H54 (cell line): ENCODE data around the gene FLRT2.

Experiments
- DNase-seq: peaks from one replicate; pipeline ENCODE4 v3.0.0; 2011; ENCODE audit warnings: low spot score, mixed read lengths; ENCODE audit not compliant: insufficient read length
- FAIRE-seq: peaks from 3 replicates; lab custom pipeline; 2011; peaks lifted over from hg19 to GRCh38; lab: Jason Lieb, UNC
- POLR2A ChIP-seq: IDR thresholded peaks from 2 replicates; pipeline ENCODE4 v1.6.1; 2011; ENCODE audit warnings: low read depth, mild to moderate bottlenecking, low read length

The FLRT2 gene

DNA sequence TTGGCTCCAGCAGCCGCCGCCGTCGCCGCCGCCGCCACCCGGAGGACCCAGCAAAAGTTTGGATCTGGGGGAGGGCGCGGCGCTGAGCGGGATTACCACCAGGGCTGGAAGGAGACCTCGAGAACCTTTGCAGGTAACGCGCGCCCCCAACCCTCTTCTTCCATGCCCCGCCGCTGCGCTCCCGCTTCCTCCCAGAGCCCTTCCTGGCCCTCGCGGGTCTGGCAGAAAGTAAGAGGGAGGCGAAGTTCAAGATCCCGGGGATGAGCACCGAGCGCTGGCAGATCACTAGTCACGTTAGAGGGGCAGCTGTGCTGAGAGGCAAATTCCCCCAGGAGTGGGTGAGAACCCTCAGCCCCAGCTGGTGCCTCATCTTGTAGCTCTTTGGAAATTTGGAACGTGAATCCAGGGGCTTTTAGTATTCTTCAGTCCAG lies 3.9 kb downstream of the FLRT2 start:
- TF ChIP-seq POLR2A, result no peak
- FAIRE-seq, result no peak
- no peak for DNase-seq

DNA sequence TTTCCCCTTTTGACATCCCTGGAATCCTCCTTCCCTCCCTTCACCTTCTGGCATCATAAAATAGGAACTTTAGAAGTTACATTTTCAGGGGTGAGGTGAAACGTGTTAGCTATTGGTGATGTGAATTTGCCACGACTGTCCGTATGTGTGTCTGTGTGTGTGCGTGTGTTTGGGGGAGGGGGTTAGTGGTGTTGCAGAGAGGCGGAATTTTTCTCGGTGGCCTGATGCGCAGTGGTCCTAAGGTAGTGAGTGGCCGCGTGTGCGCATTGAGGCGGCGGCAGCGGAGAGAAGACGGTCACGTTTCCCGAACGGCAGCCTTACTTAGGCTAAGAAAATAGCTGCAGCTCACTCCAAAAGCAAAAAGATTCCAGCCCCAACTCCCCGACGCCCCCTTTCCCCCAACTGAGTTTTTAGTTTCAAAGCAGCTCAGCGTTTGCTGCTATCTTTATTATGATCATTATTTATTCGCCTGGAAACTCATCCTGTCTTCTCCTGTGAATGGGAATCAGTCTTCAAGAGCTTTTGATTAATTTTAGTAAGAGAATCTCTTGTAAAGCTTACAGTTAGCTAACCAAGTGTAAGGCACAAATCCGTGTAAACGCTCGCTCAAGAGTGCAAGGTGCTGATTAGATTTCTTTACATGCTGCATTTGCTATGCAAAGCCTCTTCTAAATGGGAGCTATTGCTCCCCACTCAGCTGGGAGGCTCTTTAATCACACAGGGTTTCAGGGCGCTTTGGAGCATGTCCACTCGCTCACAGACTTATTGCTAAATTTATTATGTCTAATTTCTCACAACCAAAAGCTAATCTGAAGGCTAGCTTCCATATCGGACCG lies 4.7 kb downstream of the FLRT2 start:
- no peak for TF ChIP-seq POLR2A
- FAIRE-seq, result no peak
- no peak for DNase-seq

DNA sequence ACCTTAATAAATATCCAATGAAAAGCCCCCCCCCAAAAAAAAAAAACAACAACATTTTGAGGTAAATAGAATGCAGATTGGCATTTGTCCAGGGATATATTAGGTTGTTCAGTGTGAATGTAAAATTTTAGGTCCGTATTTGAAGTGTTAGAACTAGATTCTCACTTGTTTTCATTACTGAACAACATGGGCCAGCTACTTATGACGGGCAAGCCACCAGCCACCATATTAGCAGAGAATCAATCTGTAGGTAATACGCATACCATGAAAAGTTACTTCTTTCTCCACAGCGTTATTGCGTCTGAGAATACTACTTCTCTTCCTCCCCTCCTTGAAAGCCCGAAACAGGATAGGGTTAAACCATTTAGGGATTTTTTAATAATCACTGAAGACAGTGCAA lies 5.4 kb downstream of the FLRT2 start:
- DNase-seq, result no peak
- no peak for FAIRE-seq
- no peak for TF ChIP-seq POLR2A

DNA sequence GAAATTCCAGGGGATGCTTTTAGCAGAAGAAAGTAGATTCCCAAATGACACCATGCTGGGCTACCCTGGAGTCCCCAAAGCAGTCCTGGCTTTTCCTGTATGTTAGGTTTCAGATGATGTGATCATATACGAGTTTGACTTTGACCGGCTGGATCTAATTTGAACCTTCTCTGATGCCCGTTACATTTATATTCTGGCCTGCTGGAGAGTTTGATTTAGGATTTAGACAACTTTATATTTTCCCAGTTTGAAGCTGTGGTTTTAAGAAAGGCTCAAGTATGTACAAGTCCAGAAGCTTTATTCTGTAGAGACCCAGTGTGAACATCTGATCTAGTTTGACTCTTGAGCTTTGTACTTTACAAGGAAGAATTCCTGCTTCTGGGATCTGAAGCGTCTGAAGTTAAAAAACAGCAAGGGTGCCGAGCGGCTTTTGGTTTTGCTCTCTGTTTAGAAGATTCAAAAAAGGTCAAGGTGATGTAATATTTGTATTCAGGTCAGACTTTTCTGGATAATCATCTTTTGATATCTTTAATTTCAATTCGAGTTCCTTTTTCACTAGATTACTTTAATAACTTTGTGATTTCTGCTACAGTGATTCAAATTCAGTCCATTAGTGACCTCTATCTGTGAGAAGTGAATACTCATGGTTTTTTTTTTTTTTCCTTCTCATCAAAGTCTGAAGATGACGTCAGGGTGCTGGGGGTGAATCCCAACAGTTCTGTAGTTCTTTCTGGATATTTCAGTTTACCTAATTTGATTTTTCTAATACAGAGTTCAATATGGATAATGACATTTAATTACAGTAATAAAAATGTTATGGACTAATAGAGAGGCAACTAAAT lies 6.3 kb downstream of the FLRT2 start:
- FAIRE-seq, result no peak
- no peak for DNase-seq
- no peak for TF ChIP-seq POLR2A

DNA sequence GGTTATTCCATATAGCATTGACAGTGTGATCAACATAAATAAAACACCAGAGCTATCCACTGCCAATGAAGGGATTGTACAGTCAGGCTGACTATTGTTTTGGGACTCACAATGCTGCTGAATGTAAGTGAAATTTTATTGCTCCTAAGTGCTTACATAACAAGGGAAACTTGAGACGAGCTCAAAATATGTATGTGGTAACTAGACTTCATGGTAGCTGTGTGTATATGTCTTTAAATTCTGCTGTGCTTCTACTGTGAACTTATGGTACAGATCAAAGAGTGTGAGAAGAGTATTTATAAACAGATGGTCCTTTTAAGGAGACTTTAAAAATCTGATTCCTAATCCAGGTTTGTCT lies 6.9 kb downstream of the FLRT2 start:
- no peak for FAIRE-seq
- DNase-seq, result no peak
- TF ChIP-seq POLR2A, result no peak

DNA sequence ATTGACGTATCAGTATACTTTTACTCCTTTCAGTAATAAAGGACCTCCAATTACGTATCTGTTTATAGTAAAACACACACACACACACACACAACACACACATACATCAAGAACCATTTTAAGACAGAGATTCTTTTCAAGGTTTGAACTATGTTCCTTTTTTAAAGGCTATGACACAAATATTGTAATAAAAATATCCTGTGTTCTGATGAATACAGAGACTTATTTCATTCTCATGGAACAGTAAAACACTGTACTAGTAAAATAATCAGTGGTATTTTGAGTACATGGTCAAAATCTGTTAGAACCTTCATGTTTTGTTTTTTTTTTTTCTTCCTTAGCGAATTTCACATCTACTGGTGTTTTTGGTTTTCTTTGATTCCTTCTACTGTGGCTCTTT lies 7.6 kb downstream of the FLRT2 start:
- FAIRE-seq (no peak), DNase-seq (no peak)
- TF ChIP-seq POLR2A, result no peak

DNA sequence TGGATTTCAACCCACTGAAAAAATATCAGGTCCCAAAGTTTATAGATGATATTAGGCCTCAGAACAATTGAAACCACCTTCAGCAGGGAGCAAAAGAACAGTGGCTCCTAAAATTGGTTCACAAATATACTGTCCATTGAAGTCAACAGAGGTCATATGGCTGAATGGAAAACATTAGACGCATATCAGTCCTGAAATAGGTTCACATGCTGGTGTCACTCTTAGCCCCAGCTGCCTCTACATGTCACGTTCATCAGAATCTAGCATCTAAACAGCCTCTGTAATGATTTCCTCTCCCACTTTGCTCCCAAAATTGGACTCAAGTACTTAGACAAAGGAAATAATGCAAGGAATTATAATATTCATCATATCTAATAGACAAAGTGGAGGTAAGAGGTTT lies 8.7 kb downstream of the FLRT2 start:
- FAIRE-seq, result no peak
- no peak for DNase-seq
- TF ChIP-seq POLR2A, result no peak

DNA sequence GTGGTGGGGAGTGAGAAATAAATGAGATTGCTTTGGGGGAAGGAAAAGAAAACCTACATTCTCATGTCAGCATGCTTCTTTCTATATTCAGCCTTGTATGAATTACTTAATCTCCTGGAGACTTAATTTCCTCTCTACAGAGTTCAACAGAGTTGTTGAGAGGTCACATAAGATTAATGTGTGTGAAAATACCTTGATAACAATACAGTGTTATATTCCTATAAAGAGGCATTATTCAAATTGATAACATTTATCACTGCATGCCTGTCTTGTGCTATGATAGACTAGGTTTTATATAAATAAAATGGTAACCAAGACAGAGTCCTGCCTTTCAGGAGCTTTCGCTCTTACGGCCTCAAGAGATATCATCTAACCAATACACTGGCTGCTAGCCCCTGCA lies 9.6 kb downstream of the FLRT2 start:
- no peak for TF ChIP-seq POLR2A
- DNase-seq, result no peak
- FAIRE-seq, result no peak

DNA sequence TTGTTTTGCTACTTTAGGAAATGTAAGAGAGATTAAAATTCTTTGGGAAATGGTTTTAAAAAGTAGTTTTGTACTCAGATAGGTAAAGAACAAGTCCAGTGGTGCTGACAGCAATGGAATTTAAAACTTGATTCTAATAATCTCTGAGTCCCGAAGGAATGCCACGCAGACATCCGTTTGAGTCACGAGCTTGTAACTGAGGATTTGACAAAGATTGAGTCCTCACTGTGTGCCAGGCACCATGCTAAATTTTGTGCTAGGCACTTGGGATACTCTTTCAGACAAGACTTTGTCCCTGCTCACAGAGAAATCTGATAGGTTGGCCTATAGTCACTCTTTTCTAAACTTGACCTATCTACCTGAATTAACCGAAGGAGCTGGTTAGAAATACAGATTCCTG lies 12.7 kb downstream of the FLRT2 start:
- no peak for DNase-seq
- FAIRE-seq, result no peak
- no peak for TF ChIP-seq POLR2A

DNA sequence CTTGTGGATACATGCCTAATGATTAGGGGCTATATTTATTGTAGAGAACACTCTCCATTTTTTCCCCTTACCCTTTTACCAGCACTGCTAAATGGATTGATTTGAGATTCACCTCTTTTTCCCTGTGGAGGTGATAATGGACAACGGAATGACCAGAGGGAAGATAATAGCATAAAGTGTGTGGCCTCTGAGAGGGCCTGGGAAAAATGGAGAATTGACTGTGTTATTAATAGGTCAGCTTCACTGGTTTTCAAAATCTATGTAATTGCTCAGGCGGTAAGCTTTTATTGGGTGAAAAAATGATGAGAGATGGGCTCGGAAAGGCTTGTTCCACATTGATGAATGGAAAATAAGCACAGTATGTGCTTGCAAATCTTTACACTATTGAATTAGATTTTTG lies 15.8 kb downstream of the FLRT2 start:
- FAIRE-seq (no peak), DNase-seq (no peak)
- no peak for TF ChIP-seq POLR2A

DNA sequence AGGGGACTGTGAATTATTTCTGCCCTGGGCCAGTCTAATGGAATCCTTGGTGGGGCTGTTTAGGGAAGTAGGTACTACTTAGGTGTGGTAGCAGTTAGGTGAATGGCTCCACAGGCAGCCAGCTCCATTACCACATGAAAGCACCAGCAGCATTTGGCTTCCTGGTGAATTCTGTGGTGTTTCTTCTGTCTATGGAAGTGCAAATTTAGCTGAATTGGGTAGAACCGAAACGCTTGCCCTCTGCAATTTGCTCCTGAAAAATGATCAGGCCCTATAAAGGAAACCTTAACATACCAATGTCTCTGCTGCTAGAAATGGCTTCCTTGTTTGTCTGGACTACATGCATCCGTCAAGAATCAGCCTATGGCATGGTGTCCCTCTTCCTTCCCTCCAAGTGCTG lies 16.4 kb downstream of the FLRT2 start:
- no peak for FAIRE-seq
- no peak for TF ChIP-seq POLR2A

DNA sequence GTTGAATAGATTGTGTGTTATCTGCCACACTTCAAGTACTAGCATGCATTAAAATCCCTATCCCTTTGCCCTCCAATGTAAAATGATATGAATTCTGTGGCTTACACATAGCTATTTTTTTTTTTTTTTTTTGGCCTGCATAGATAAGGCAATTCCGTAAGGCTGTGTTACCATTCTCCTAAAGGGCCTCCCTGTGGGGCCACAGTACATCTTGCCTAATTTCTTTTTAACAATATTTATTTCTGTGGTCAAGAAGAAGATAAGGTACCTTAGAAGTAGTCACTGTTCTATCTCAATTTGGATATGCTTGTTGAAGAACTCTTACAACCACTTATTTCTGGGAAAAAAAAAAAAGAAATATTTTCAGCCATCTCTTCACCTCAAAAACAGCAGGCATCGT lies 19.8 kb downstream of the FLRT2 start:
- no peak for TF ChIP-seq POLR2A
- FAIRE-seq, result no peak
- DNase-seq, result no peak

More for the DNA sequence above, 16.4 kb downstream of the FLRT2 start:
- no peak for DNase-seq

DNA sequence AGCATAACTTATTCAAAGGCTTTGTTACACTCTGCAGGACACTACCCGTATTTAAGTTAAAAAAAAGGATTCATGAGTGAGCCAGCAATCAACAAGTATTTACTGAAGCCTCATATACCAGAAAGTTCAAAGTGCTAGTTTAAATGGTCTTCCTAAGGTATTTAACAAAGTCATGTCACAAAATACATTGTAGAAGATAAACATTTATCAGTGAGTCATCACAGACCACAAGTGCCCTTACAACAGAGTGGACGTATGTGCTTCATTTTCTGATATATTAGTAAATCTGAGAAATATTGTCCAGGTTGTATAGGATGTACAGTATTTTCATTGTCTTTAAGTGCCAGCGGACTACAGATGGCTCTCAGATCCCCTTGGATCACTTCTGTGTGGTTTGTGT lies 24.2 kb downstream of the FLRT2 start:
- TF ChIP-seq POLR2A, result no peak
- no peak for FAIRE-seq
- DNase-seq, result no peak

DNA sequence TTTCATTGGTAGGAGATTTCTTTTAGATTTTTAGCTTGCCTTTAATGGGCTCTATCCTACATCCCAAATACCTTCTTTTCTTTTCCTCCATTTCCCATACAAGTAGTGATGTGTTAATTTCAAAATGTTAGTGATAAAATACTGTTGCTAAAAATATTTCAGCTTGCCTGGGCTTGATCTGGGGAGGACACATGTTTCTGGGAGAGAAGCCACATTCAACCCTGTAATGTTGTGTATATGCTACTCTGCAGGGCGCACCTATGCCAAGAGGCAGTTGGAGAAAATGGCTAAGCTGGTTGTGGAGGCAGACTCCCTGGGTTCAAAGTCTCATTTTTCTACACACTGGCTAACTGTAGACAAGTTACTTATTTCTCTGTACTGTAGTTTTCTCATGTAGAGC lies 26.3 kb downstream of the FLRT2 start:
- DNase-seq, result no peak
- FAIRE-seq, result no peak
- no peak for TF ChIP-seq POLR2A

DNA sequence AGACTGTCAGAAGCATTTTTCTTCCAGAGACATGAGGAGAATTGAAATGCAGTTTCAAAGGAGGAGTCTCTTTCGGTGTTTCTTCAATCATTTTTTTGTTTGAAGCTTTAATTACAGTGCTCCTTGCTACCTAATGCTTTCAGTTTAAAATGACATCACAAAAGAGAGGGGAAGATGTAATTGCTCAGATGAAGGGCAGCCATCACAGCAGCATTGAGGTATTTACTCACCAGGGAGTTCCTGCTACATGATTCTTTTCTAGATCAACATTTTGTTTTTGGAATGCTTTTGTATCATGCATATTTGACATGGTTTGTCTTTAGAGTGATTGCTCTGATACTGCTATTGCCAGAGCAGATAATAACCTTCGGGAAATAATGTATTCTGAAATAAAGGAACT lies 28.6 kb downstream of the FLRT2 start:
- TF ChIP-seq POLR2A, result no peak
- DNase-seq (no peak), FAIRE-seq (no peak)

DNA sequence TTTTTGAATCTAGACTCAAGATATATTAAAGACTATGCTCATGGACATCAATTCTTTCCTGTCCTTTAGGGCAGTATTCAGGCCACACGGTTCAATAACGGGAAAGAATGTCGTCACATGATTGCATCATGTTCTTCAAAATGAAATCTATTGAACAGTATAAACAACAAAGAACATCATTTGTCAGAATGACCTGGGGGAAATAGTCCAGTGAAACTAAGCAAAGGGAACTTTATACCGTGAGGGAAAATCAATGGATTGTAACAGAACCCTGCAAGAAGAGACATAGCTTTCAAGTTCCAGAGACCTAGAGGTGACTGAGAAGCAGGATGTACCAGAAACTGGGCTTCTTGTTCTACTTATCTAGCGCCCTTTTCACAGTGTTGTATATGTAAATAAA lies 32.7 kb downstream of the FLRT2 start:
- FAIRE-seq, result no peak
- TF ChIP-seq POLR2A, result no peak
- DNase-seq, result no peak
